IPS-15b (cell line): Measurements from ENCODE around the gene UGT2B11.
"Not testable (repeated sequence)": the region's sequence is repeated elsewhere in the genome, so short reads cannot be mapped to it uniquely, and the experiment has no call there.

ENCODE experiments used
- H3K27me3 ChIP-seq: one replicate; pipeline ENCODE4 v1.6.1; 2013; ENCODE audit warnings: low read length; ENCODE audit not compliant: control insufficient read depth, insufficient read depth
- H3K36me3 ChIP-seq: one replicate; pipeline ENCODE4 v1.6.1; 2013; ENCODE audit warnings: low read length; ENCODE audit not compliant: control insufficient read depth, insufficient read depth
- H3K4me1 ChIP-seq: one replicate; pipeline ENCODE4 v1.6.1; 2013; ENCODE audit warnings: mild to moderate bottlenecking, low read length; ENCODE audit not compliant: control insufficient read depth, insufficient read depth
- H3K4me3 ChIP-seq: one replicate; pipeline ENCODE4 v1.5.1; 2013; ENCODE audit warnings: low read depth, low read length
- H3K9ac ChIP-seq: one replicate; pipeline ENCODE4 v1.6.1; 2013; ENCODE audit warnings: low read depth, mild to moderate bottlenecking, low read length
- H3K9me3 ChIP-seq: one replicate; pipeline ENCODE4 v1.6.1; 2013; ENCODE audit warnings: mild to moderate bottlenecking, low read length; ENCODE audit not compliant: control insufficient read depth, insufficient read depth

UGT2B11 gene

DNA sequence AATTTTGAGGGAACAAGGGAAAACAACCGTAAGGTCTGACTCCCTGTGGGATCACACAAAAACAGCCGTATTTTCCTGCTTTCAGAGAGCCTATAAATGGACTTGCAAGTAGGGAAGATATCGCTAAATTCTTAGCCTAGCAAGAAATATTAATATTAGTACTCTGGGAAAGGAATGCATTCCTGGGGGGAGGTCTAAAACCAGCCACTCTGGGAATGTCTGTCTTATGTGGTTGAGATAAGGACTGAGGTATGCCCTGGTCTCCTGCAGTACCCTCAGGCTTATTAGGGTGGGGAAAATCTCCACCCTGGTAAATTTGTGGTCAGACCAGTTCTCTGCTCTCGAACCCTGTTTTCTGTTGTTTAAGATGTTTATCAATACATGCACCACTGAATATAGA is 16.0 kb downstream of the UGT2B11 start:
- H3K4me1 ChIP-seq, H3K9me3 ChIP-seq, H3K9ac ChIP-seq: not testable (repeated sequence)

DNA sequence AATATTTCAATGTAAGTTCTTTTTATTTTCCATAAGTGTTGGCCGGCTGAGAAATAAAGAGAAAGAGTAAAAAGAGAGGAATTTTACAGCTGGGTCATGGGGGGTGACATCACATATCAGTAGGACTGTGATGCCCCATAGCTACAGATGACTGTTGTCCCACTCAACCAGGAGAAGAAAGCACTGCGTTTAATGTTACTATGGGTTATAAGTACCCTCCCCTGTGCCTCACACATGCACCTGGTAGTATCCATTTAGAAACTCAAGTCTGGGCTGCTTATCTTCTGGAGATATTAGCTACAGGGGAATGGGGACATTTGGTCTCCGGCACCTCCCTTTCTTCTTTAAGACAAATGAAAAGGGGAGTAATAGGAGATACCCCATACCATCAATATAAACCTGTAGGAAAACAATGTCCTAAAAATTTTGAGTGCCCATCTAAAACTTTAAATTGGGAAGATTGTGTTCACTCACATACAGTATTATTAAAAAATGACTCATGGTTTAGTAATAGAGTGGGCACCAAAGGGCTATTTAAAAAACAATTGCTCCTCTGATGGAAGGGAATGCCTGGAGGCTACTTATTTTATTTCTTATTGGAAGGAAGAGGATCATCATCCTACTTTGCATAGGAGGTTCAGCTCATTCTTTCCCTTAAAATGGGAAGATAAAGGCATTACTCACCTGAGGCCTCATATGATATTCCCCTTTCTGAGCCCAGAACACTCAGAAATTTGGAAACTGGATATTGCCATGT is 18.2 kb downstream of the UGT2B11 start:
- Histone ChIP-seq H3K36me3 (no peaks in the 10 kb centered on the region), H3K4me1 (no peaks in the 10 kb centered on the region), H3K9ac (no peak overlapping the region), H3K9me3 (no peaks in the 10 kb centered on the region), H3K4me3 (no peak overlapping the region), H3K27me3 (no peaks in the 10 kb centered on the region)

More for the DNA sequence above, 16.0 kb downstream of the UGT2B11 start:
- not testable (repeated sequence) for H3K27me3 ChIP-seq, H3K36me3 ChIP-seq, H3K4me3 ChIP-seq

DNA sequence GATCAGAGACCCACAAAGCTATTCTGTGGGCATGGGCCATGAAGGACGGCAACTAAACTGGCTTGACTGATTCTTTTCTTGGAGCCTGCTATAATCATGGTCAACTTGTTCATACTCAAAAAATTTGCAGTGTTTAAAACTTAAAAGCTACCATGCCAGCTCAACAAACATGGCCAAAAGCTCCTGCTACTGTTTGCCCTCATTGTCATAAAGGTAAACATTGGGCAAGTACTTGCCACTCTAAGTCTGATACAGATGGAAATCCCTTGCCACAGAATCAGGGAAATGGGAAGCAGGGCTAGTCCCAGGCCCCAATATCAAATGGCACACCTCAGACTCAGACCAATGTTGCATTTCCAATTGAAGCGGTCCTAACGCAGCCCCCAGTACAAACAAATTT is 20.4 kb downstream of the UGT2B11 start:
- H3K36me3 ChIP-seq, result no peaks in the 10 kb centered on the region
- no peak overlapping the region for H3K4me3 ChIP-seq
- H3K4me1 ChIP-seq, result no peaks in the 10 kb centered on the region
- no peaks in the 10 kb centered on the region for H3K27me3 ChIP-seq
- no peak overlapping the region for H3K9ac ChIP-seq
- no peaks in the 10 kb centered on the region for H3K9me3 ChIP-seq

DNA sequence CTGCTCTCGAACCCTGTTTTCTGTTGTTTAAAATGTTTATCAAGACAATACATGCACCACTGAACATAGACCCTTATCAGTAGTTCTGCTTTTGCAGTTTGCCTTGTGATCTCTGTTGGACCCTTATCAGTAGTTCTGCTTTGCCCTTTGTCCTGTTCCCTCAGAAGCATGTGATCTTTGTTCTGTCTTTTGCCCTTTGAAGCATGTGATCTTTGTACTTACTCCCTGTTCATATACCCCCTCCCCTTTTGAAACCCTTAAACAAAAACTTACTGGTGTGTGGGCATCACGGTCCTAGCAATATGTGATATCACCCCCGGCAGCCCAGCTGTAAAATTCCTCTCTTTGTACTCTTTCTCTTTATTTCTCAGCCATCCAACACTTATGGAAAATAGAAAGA is 22.6 kb downstream of the UGT2B11 start:
- not testable (repeated sequence) for H3K4me1 ChIP-seq, H3K4me3 ChIP-seq, H3K9me3 ChIP-seq, H3K36me3 ChIP-seq, H3K9ac ChIP-seq, H3K27me3 ChIP-seq

DNA sequence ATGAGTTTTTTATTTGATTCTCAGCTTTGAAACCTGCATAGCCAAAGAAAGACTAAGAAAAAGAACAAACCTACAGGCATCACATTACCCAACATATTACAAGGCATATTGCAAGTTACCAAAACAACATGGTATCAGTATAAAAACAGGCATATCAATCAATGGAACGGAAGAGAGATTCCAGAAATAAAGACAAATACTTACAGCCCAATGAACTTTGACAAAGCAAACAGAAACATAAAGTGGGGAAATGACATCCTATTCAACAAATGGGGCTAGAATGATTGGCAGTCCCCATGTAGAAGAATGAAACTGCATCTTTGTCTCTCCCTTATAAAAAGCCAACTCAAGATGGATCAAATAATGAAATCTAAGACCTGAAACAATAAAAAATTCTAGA is 23.9 kb downstream of the UGT2B11 start:
- H3K4me3 ChIP-seq, H3K9me3 ChIP-seq, H3K9ac ChIP-seq, H3K27me3 ChIP-seq, H3K4me1 ChIP-seq, H3K36me3 ChIP-seq: not testable (repeated sequence)

DNA sequence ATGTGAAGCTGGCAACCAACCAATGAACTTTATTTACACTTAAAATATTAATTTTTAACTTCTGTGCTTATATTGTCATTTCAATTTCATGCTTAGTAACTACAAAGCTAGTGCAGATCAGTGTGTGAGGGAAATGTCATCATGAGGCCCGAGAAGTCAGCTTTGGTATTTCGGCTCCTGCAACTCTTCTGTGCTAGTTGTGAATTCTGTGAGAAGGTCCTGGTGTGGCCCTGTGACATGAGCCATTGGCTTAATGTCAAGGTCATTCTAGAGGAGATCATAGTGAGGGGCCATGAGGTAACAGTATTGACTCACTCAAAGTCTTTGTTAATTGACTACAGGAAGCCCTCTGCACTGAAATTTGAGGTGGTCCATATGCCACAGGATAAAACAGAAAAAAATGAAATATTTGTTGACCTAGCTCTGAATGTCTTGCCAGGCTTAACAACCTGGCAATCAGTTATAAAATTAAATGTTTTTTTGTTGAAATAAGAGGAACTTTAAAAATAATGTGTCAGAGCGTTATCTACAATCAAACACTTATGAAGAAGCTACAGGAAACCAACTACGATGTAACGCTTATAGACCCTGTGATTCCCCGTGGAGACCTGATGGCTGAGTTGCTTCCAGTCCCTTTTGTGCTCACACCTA is 32.9 kb downstream of the UGT2B11 start:
- H3K4me1 ChIP-seq, H3K4me3 ChIP-seq, H3K36me3 ChIP-seq, H3K27me3 ChIP-seq, H3K9ac ChIP-seq, H3K9me3 ChIP-seq: not testable (repeated sequence)

DNA sequence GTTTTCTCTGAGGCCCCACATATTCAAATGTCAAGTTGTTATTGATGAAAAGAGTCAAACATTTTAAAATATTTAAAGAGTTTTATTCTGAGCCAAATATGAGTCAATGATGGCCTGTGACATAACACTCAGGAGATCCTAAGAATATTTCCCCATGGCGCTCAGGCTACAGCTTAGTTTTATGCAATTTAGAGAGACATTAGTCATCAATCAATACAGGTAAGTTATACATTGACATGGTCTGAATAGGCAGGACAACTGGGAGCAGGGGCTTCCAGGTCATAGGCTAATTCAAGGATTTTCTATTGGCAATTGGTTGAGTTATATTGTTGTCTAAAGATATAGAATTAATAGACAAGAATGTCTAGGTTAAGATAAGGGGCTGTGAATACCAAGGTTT is 34.7 kb downstream of the UGT2B11 start:
- not testable (repeated sequence) for H3K27me3 ChIP-seq, H3K9me3 ChIP-seq, H3K4me1 ChIP-seq, H3K36me3 ChIP-seq, H3K9ac ChIP-seq, H3K4me3 ChIP-seq

DNA sequence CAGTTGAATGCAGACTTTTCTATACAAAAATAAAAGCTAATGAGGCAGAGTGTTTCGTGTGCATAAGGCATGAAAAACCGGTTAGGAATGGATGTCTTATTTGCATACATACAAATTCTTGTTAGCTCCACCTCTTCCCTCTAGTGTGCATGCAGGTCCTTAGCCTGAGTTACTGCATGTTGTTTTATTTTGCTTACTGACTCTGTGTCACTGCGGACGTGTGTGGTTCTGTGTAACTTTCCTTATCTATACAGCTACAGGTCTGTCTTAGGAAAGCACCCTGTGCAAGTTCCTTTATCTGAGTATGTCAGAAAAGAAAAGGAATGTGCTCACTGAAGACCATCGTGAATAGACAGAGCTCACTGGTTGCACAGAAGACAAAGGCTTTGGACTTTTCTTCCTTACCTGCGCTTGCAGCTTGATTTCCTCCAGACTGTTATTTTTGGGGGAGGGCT is 35.8 kb downstream of the UGT2B11 start:
- not testable (repeated sequence) for H3K4me3 ChIP-seq, H3K27me3 ChIP-seq, H3K9me3 ChIP-seq, H3K9ac ChIP-seq, H3K4me1 ChIP-seq, H3K36me3 ChIP-seq

DNA sequence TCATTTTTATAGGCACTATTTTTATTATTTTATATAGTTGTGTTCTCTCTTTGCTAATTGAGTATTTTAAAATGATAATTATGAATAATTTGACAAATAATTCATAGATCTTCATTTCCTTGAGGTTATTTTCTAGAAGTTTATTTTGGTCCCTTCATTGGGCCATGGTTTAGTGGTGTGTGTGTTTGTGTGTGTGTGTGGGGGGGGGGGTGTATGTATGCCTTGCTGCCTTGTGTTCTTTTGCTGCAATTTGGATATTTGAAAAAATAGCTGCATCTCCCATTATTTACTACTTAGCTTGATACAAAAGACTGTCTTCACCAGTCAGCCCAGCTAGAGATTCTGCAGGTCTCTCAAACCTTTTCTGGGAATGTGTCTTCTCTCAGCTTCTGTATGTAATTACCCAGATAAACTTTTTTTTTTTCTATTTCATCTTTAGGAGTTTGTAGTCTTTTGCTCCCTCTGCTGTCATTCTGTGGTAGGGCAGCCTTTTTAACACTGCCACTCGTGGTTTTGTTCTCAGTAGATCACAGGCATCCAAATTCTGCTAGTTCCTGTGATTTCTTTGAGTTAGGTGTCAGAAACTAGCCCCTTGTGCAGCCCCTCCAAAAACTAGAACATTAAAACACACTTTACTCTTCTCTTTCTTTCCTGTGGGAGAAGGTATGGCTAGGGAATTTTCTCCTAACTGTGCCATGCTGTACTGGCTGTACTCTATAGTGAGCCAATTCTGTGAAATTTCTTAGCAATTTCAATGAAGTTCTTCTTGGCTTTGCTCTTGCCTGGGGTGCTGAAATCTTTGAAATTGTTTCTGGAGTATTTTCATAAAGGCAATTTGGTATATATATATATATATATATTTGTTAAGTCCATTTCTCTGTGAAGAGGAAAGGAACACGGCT is 44.1 kb downstream of the UGT2B11 start:
- H3K36me3 ChIP-seq, H3K4me1 ChIP-seq, H3K9me3 ChIP-seq, H3K9ac ChIP-seq, H3K27me3 ChIP-seq, H3K4me3 ChIP-seq: not testable (repeated sequence)

DNA sequence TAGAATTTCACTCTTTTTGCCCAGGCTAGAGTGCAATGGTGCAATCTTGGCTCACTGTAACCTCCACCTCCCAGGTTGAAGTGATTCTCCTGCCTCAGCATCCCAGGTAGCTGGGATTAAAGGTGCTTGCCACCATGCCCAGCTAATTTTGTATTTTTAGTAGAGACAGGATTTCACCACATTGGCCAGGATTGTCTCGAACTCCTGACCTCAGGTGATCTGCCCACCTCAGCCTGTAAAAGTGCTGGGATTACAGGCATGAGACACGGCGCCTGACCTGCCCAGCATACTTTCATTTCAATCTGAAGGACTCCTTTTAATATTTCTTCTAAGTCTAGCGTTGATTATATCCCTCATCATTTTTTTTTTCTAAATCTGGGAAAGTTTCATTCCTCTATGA is 45.4 kb downstream of the UGT2B11 start:
- H3K9ac ChIP-seq, H3K4me3 ChIP-seq, H3K9me3 ChIP-seq, H3K36me3 ChIP-seq, H3K27me3 ChIP-seq, H3K4me1 ChIP-seq: not testable (repeated sequence)

DNA sequence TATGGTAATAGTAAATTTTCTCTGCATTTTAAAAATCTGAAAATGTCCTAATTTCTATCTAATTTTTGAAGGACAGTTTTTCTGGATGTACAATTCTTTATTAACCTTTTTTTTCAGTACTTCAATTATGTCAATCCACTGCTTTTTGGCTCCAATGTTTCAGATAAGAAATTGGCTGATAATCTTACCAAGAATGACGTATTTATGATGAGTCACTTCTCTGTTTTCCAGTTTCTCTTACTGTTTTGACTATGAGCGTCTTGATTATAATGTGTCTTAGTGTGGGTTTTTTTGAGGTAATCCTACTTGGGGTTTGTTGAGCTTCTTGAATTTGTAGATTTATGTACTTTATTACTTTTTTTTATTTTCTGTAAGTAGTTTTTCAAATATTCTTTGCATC is 47.2 kb downstream of the UGT2B11 start:
- no peak overlapping the region for H3K4me3 ChIP-seq
- no peaks in the 10 kb centered on the region for H3K27me3 ChIP-seq
- H3K4me1 ChIP-seq, result no peaks in the 10 kb centered on the region

DNA sequence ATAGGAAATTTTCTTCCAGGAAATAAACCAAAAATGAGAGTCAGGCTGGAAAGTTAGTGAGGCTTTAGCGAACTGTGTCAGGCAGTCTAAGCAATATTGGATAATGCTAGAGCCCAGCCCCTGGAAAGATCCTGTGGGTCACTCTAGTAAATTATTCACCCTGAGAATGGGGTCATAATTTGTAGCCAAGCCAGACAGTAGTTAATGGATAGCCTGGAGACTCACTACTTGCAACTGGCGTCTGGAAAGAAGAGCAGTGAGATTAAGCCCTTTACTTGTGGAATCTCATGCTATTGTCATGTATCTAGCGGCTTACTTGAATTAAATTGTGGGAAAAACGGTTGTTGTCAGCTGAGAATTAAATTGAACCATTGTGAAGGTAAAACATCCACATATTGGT is 48.2 kb downstream of the UGT2B11 start:
- not testable (repeated sequence) for H3K9ac ChIP-seq, H3K9me3 ChIP-seq, H3K27me3 ChIP-seq, H3K36me3 ChIP-seq, H3K4me3 ChIP-seq, H3K4me1 ChIP-seq

More for the DNA sequence above, 47.2 kb downstream of the UGT2B11 start:
- no peaks in the 10 kb centered on the region for H3K9me3 ChIP-seq
- H3K9ac ChIP-seq, result no peak overlapping the region
- no peaks in the 10 kb centered on the region for H3K36me3 ChIP-seq
